ENCODE measurements around the gene TANC1.

The TANC1 gene

DNA sequence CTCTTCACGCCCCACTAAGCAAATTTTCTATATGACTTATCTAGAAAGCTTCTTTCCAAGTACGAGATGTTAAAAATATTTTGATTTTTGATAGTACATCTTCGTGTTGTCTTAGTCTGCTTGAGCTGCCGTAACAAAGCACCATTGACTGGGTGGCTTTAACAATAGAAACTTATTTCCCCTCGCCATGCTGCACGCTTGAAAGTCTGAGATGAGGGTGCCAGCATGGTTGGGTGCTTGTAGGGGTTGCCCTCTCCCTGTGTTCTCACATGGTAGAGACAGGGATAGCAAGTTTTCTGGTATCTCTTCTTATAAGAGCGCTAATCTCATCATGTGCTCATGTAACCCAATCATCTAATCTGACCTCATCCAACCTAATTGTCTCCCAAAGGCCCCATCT is 106.2 kb downstream of the TANC1 start:
- TF ChIP-seq, protein P1, sequence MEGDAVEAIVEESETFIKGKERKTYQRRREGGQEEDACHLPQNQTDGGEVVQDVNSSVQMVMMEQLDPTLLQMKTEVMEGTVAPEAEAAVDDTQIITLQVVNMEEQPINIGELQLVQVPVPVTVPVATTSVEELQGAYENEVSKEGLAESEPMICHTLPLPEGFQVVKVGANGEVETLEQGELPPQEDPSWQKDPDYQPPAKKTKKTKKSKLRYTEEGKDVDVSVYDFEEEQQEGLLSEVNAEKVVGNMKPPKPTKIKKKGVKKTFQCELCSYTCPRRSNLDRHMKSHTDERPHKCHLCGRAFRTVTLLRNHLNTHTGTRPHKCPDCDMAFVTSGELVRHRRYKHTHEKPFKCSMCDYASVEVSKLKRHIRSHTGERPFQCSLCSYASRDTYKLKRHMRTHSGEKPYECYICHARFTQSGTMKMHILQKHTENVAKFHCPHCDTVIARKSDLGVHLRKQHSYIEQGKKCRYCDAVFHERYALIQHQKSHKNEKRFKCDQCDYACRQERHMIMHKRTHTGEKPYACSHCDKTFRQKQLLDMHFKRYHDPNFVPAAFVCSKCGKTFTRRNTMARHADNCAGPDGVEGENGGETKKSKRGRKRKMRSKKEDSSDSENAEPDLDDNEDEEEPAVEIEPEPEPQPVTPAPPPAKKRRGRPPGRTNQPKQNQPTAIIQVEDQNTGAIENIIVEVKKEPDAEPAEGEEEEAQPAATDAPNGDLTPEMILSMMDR (IDR thresholded peaks at IDR 0.05; ENCODE audit: borderline replicate concordance, control extremely low read depth, extremely low read depth, insufficient read depth, missing control alignments): no peak
- in situ Hi-C loops (cut with MboI; ENCODE audit: low sequenced_read_pairs, unreplicated experiment): no loop called here
- no peak for DNase-seq (ENCODE audit: low spot score)

DNA sequence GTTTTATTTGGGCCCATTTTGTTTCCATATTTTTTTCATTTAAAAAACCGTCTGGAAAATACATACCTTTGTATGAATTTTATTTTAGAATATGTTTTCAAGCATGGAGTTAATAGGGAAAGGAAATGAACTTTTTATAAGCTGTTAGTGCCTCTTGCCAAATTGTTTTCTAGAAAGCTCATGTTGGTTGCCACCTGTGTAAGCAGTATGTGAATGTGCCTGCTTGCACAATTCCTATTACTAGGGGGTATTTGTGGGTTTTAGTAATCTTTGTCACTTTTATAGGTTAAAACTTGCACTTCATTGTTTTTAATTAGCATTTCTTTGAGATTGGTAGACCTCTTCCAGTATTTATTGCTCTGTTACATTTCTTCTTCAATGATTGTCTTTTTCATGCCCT is 107.3 kb downstream of the TANC1 start:
- DNase-seq (ENCODE audit: low spot score): no peak
- TF ChIP-seq, protein P1 (IDR thresholded peaks at IDR 0.05; ENCODE audit: borderline replicate concordance, control extremely low read depth, extremely low read depth, insufficient read depth, missing control alignments): no peak
- in situ Hi-C loops (cut with MboI; ENCODE audit: low sequenced_read_pairs, unreplicated experiment): no loop called here

DNA sequence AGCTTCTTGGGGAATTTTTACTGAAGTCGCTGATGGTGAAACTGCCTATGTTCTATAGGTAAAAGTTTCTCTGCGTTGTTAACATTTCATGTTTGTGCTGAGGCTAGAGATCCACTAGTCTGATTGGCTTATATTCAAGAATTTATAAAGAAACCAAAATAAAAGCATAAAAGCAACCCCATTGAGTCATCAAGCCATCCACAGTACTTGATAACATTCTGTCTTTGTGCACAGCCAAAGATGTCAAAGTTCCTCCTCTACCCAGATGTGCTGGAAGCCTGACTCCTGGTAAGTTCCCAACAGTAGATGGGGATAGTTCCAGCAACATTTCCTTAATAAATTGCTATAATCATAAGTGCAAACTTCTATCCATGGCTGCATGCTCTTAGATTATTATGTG is 107.8 kb downstream of the TANC1 start:
- in situ Hi-C loops (cut with MboI; ENCODE audit: low sequenced_read_pairs, unreplicated experiment): no loop called here
- DNase-seq (ENCODE audit: low spot score): no peak
- TF ChIP-seq, protein P1 (IDR thresholded peaks at IDR 0.05; ENCODE audit: borderline replicate concordance, control extremely low read depth, extremely low read depth, insufficient read depth, missing control alignments): no peak

DNA sequence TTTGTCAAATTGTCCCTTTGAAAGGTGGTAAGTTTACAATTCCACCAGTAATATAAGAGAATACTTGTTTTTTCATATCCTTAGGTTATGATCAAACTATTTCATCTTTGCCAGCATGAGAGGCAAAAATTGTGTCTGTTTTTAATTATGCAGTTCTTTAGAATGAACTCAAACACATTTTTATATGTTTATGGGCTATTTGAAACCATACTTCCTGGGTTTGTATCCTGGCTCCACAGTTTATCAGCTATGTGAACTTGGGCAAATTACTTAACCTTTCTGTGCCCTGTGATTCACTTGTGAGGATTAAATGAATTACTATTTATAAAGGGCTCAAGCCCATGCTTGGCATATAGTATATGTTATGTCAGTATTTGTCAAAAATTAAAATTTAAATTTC is 109.4 kb downstream of the TANC1 start:
- no peak for DNase-seq (ENCODE audit: low spot score)
- in situ Hi-C loops (cut with MboI; ENCODE audit: low sequenced_read_pairs, unreplicated experiment): no loop called here
- TF ChIP-seq, protein P1 (IDR thresholded peaks at IDR 0.05; ENCODE audit: borderline replicate concordance, control extremely low read depth, extremely low read depth, insufficient read depth, missing control alignments): no peak

DNA sequence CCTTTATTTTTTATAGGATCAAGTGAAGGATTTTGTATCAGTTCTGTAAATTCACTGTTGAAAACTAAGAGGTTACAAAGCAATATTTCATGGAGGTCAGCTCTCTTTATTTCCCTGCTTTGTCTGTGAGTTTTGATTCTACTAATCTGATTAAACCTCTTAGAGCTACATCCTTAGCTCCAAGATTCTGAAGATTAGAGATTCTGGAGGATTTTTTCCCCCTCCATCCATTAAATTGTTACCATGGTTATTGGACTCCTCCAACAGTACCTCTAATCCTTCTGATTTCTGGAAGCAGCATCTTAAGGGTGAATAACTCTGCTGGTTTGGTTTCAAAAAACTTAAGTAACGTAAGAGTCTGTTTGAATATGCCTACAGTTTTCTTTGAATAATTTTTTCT is 110.0 kb downstream of the TANC1 start:
- in situ Hi-C loops (cut with MboI; ENCODE audit: low sequenced_read_pairs, unreplicated experiment): no loop called here
- no peak for DNase-seq (ENCODE audit: low spot score)
- TF ChIP-seq, protein P1 (IDR thresholded peaks at IDR 0.05; ENCODE audit: borderline replicate concordance, control extremely low read depth, extremely low read depth, insufficient read depth, missing control alignments): no peak

DNA sequence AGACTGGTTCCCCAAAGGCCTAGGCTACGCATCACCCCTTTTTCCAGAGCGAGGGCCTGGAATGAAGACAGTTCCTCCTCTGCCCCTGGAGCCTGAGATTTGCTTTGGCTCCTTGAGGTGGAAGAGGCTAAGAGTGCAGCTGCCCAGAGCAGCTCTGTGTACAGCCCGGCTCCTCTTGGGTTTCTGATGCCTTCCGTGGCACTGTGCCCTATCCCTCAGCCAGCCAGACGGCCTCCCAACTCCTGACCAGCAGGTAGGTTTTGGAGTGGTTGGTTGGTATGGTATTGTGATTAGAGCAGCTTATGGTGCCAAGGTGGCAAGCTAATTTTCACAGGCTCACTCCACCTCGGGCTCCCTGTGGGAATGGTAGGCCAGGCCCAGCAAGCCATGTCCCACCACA is 112.2 kb downstream of the TANC1 start:
- in situ Hi-C loops (cut with MboI; ENCODE audit: low sequenced_read_pairs, unreplicated experiment): no loop called here
- TF ChIP-seq, protein P1 (IDR thresholded peaks at IDR 0.05; ENCODE audit: borderline replicate concordance, control extremely low read depth, extremely low read depth, insufficient read depth, missing control alignments): no peak
- no peak for DNase-seq (ENCODE audit: low spot score)

DNA sequence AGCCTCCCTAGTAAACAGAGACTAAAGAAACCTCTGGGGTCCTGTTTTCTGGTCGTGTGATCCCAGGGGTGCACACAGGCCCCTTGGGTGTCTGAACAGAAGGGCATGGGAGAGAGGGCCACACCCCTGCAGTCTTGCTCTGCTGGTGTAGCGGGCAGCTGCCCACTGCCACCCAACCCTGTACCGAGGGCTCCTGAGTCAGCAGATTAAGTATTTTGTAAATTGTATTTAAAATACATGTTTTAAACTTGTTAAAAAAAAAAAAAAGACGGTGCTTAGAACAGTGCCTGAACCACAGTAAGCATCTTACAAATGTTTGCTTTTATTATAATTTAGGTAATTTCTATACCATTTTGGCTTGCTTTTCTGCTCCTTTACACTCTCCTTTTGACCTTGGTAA is 113.7 kb downstream of the TANC1 start:
- DNase-seq (ENCODE audit: low spot score): no peak
- TF ChIP-seq, protein P1 (IDR thresholded peaks at IDR 0.05; ENCODE audit: borderline replicate concordance, control extremely low read depth, extremely low read depth, insufficient read depth, missing control alignments): no peak
- in situ Hi-C loops (cut with MboI; ENCODE audit: low sequenced_read_pairs, unreplicated experiment): no loop called here

Data from GM13976 (cell line).